ENCODE measurements around the gene SSR2. TPM values are rescaled to one million over a fixed set of nuclear protein-coding genes. Genes with fewer than 3 reads are reported as not detected.

SSR2 gene
- 282 to 298 TPM (median 297 TPM) in 3 replicates for total RNA-seq

- H3K27me3 Mint-ChIP-seq (ENCODE audit: low read depth) = peaks cover 1% of the 10 kb centered on the region
- H3K4me3 Mint-ChIP-seq = peak within 1 kb of the TSS; percentile 96
- peaks cover 17% of the 10 kb centered on the region for H3K36me3 Mint-ChIP-seq
- DNase-seq (ENCODE audit: low spot score in 2 of 2, unreplicated experiment in 2 of 2) = peak; percentile 68 to 83
- H3K4me1 Mint-ChIP-seq = peaks cover 18% of the 10 kb centered on the region
- no peak for TF ChIP-seq CTCF (IDR thresholded peaks at IDR 0.05; ENCODE audit: unreplicated experiment)
- H3K27ac Mint-ChIP-seq = peak within 1 kb of the TSS; percentile 93
- H3K9me3 Mint-ChIP-seq = no peaks in the 10 kb centered on the region
These were observed at the start of gene SSR2 for GRCh38 chr1:156020293-156021092. TSS of gene SSR2 (minus strand) at chr1:156020951. CDS start at chr1:156020167, 784 bp downstream.

GRCh38 chr1:156070548-156070947 lies 49.8 kb upstream of the SSR2 start:
- Mint-ChIP-seq H3K27ac (peak overlapping the region; percentile 66), H3K4me1 (peaks cover 38% of the 10 kb centered on the region), H3K4me3 (no peak overlapping the region), H3K36me3 (peaks cover 11% of the 10 kb centered on the region), H3K9me3 (no peaks in the 10 kb centered on the region), H3K27me3 (ENCODE audit: low read depth) (no peaks in the 10 kb centered on the region)
- TF ChIP-seq CTCF (IDR thresholded peaks at IDR 0.05; ENCODE audit: unreplicated experiment) = no peak
- no peak for DNase-seq (ENCODE audit: low spot score in 2 of 2, unreplicated experiment in 2 of 2)

GRCh38 chr1:156069490-156070455 lies 49.0 kb upstream of the SSR2 start:
- H3K4me1 Mint-ChIP-seq = peaks cover 32% of the 10 kb centered on the region

GRCh38 chr1:156067262-156067661 lies 46.5 kb upstream of the SSR2 start:
- H3K9me3 Mint-ChIP-seq = no peaks in the 10 kb centered on the region
- H3K4me1 Mint-ChIP-seq = peaks cover 15% of the 10 kb centered on the region
- no peak for TF ChIP-seq CTCF (IDR thresholded peaks at IDR 0.05; ENCODE audit: unreplicated experiment)
- peaks cover 4% of the 10 kb centered on the region for H3K36me3 Mint-ChIP-seq
- no peak for DNase-seq (ENCODE audit: low spot score in 2 of 2, unreplicated experiment in 2 of 2)
- no peaks in the 10 kb centered on the region for H3K27me3 Mint-ChIP-seq (ENCODE audit: low read depth)
- no peak overlapping the region for H3K27ac Mint-ChIP-seq
- no peak overlapping the region for H3K4me3 Mint-ChIP-seq

More at GRCh38 chr1:156069490-156070455, 49.0 kb upstream of the SSR2 start:
- H3K9me3 Mint-ChIP-seq = no peaks in the 10 kb centered on the region
- no peaks in the 10 kb centered on the region for H3K27me3 Mint-ChIP-seq (ENCODE audit: low read depth)
- peaks cover 6% of the 10 kb centered on the region for H3K36me3 Mint-ChIP-seq
- H3K4me3 Mint-ChIP-seq = no peak overlapping the region
- no peak for TF ChIP-seq CTCF (IDR thresholded peaks at IDR 0.05; ENCODE audit: unreplicated experiment)
- no peak for DNase-seq (ENCODE audit: low spot score in 2 of 2, unreplicated experiment in 2 of 2)
- H3K27ac Mint-ChIP-seq = peak overlapping the region; percentile 30

GRCh38 chr1:156065871-156066270 lies 45.1 kb upstream of the SSR2 start:
- peaks cover 4% of the 10 kb centered on the region for H3K36me3 Mint-ChIP-seq
- peaks cover 21% of the 10 kb centered on the region for H3K4me1 Mint-ChIP-seq
- H3K27ac Mint-ChIP-seq = no peak overlapping the region
- H3K4me3 Mint-ChIP-seq = no peak overlapping the region
- no peaks in the 10 kb centered on the region for H3K27me3 Mint-ChIP-seq (ENCODE audit: low read depth)
- no peaks in the 10 kb centered on the region for H3K9me3 Mint-ChIP-seq
- TF ChIP-seq CTCF (IDR thresholded peaks at IDR 0.05; ENCODE audit: unreplicated experiment) = no peak
- DNase-seq (ENCODE audit: low spot score in 2 of 2, unreplicated experiment in 2 of 2) = no peak

Data from mesothelial cell of epicardium (in vitro differentiated cells).